HepG2 (cell line): ENCODE data around the gene RAC2.

Experiments
- AFF4 ChIP-seq: sonication (generic); formaldehyde crosslinking; IDR thresholded peaks from 2 replicates; pipeline ENCODE4 v1.4.0; 2020; ENCODE audit warnings: missing genetic modification reagents
- CBFB ChIP-seq: sonication (generic); formaldehyde crosslinking; IDR thresholded peaks from 2 replicates; pipeline ENCODE4 v1.4.0; 2020; ENCODE audit warnings: missing genetic modification reagents
- MAZ ChIP-seq, 2 experiments: sonication (generic) in 1 of 2; formaldehyde crosslinking in 1 of 2; IDR thresholded peaks; 2 replicates each; pipeline versions ENCODE4 v1.5.0 to v1.6.1; 2012 to 2020; ENCODE audit warnings: low read depth in 2 of 2, mild to moderate bottlenecking in 2 of 2, borderline replicate concordance in 1 of 2, improper control_type of control experiment in 1 of 2, low read length in 1 of 2, missing genetic modification reagents in 1 of 2, moderate library complexity in 1 of 2
- POLR2AphosphoS5 ChIP-seq: IDR thresholded peaks from 2 replicates; pipeline ENCODE4 v1.6.1; 2012; ENCODE audit warnings: low read depth, low read length
- SNAPC2 ChIP-seq: sonication (generic); formaldehyde crosslinking; IDR thresholded peaks from 2 replicates; pipeline ENCODE4 v1.8.1; 2022; ENCODE audit warnings: mild to moderate bottlenecking, missing genetic modification reagents
- TAF1 ChIP-seq: sonication (generic); formaldehyde crosslinking; IDR thresholded peaks from 2 replicates; pipeline ENCODE4 v1.4.0; 2020; ENCODE audit warnings: missing genetic modification reagents
- TAF15 ChIP-seq: fragments of 200-400 bp; formaldehyde crosslinking; IDR thresholded peaks from one replicate; pipeline ENCODE4 v1.6.1; 2018; ENCODE audit warnings: mild to moderate bottlenecking, low read depth, low read length; ENCODE audit not compliant: poor library complexity, severe bottlenecking
- TRIM22 ChIP-seq: fragments of 450-650 bp; IDR thresholded peaks from 2 replicates; pipeline ENCODE4 v1.6.1; 2017
- ZNF496 ChIP-seq: sonication (generic); formaldehyde crosslinking; IDR thresholded peaks from 2 replicates; pipeline ENCODE4 v1.8.1; 2023; ENCODE audit warnings: mild to moderate bottlenecking, moderate library complexity, missing genetic modification reagents; ENCODE audit not compliant: insufficient replicate concordance
- ZSCAN21 ChIP-seq: sonication (generic); formaldehyde crosslinking; IDR thresholded peaks from 2 replicates; pipeline ENCODE4 v1.8.0; 2022; ENCODE audit warnings: mild to moderate bottlenecking, missing genetic modification reagents, moderate library complexity, borderline replicate concordance
- TF ChIP-seq, protein P1 (sequence below): sonication (generic); formaldehyde crosslinking; IDR thresholded peaks from 2 replicates; pipeline ENCODE4 v1.5.0; 2020; ENCODE audit warnings: mild to moderate bottlenecking, missing genetic modification reagents, moderate library complexity
- TF ChIP-seq, protein P2 (sequence below): sonication (generic); formaldehyde crosslinking; IDR thresholded peaks from 2 replicates; pipeline ENCODE4 v1.4.0; 2020; ENCODE audit warnings: missing genetic modification reagents
- TF ChIP-seq, protein P3 (sequence below): sonication (generic); formaldehyde crosslinking; IDR thresholded peaks from 2 replicates; pipeline ENCODE4 v1.4.0; 2020; ENCODE audit warnings: missing genetic modification reagents

DNA sequence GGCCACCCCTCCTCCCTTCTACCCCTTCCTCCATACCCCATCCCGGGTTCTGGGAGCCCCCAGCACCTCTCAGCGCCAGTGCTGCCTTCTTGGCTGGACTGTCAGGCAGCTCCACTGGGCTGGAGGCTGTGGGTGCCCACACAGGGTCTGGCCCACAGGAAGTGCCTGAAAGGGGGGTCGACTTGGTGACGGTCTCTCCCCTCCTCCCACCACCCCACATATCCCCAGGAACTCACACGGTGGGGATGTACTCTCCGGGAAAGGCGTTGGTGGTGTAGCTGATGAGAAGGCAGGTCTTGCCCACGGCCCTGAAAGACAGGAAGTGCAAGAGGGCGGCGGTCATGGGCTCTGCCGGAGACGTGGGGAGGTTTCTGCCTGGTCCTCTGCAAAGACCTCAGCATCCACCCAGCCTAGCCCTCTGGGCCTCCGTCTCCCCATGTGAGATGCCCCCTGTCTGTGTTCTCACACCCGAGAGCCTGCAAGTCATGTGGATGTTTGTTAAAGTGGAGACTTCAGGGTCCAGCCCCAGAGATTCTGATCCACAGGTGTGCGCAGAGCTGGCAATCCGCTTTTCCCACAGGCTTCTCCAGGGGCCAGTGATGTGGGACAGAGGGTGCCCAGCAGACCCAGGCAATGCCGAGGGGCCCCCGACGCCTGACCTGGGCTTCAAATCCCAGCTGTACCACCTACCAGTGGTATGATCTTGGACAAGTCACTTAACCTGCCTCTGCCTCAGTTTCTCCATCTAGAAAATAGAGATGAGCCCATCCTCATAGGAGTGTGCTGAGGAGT, 2.5 kb downstream of the RAC2 start:
- TF ChIP-seq, protein P1, sequence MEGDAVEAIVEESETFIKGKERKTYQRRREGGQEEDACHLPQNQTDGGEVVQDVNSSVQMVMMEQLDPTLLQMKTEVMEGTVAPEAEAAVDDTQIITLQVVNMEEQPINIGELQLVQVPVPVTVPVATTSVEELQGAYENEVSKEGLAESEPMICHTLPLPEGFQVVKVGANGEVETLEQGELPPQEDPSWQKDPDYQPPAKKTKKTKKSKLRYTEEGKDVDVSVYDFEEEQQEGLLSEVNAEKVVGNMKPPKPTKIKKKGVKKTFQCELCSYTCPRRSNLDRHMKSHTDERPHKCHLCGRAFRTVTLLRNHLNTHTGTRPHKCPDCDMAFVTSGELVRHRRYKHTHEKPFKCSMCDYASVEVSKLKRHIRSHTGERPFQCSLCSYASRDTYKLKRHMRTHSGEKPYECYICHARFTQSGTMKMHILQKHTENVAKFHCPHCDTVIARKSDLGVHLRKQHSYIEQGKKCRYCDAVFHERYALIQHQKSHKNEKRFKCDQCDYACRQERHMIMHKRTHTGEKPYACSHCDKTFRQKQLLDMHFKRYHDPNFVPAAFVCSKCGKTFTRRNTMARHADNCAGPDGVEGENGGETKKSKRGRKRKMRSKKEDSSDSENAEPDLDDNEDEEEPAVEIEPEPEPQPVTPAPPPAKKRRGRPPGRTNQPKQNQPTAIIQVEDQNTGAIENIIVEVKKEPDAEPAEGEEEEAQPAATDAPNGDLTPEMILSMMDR (CRISPR knock-in tag): no peak
- TF ChIP-seq ZSCAN21 (CRISPR knock-in tag) (no peak), TAF1 (CRISPR knock-in tag) (no peak), AFF4 (CRISPR knock-in tag) (no peak), SNAPC2 (CRISPR knock-in tag) (no peak), TRIM22 (no peak), ZNF496 (no peak), MAZ (IDR thresholded peaks at IDR 0.05; ENCODE audit: borderline replicate concordance, low read depth, low read length) (no peak), MAZ (CRISPR knock-in tag; IDR thresholded peaks at IDR 0.05; ENCODE audit: low read depth) (no peak), CBFB (no peak), TAF15 (no peak), POLR2AphosphoS5 (no peak)
- TF ChIP-seq, protein P2, sequence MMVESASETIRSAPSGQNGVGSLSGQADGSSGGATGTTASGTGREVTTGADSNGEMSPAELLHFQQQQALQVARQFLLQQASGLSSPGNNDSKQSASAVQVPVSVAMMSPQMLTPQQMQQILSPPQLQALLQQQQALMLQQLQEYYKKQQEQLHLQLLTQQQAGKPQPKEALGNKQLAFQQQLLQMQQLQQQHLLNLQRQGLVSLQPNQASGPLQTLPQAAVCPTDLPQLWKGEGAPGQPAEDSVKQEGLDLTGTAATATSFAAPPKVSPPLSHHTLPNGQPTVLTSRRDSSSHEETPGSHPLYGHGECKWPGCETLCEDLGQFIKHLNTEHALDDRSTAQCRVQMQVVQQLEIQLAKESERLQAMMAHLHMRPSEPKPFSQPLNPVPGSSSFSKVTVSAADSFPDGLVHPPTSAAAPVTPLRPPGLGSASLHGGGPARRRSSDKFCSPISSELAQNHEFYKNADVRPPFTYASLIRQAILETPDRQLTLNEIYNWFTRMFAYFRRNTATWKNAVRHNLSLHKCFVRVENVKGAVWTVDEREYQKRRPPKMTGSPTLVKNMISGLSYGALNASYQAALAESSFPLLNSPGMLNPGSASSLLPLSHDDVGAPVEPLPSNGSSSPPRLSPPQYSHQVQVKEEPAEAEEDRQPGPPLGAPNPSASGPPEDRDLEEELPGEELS (CRISPR knock-in tag): no peak
- TF ChIP-seq, protein P3, sequence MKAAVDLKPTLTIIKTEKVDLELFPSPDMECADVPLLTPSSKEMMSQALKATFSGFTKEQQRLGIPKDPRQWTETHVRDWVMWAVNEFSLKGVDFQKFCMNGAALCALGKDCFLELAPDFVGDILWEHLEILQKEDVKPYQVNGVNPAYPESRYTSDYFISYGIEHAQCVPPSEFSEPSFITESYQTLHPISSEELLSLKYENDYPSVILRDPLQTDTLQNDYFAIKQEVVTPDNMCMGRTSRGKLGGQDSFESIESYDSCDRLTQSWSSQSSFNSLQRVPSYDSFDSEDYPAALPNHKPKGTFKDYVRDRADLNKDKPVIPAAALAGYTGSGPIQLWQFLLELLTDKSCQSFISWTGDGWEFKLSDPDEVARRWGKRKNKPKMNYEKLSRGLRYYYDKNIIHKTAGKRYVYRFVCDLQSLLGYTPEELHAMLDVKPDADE (CRISPR knock-in tag): no peak
